HG02763 (cell line): Measurements from ENCODE around the gene GOLGA8S.
"Not testable (repeated sequence)": the region's sequence is repeated elsewhere in the genome, so short reads cannot be mapped to it uniquely, and the experiment has no call there.

Experiments
- ATAC-seq: cut with Tn5 transposase; IDR thresholded peaks from one replicate; pipeline ENCODE4 v1.9.1; 2021; ENCODE audit warnings: mild to moderate bottlenecking, moderate library complexity; ENCODE audit not compliant: unreplicated experiment

GOLGA8S gene

DNA sequence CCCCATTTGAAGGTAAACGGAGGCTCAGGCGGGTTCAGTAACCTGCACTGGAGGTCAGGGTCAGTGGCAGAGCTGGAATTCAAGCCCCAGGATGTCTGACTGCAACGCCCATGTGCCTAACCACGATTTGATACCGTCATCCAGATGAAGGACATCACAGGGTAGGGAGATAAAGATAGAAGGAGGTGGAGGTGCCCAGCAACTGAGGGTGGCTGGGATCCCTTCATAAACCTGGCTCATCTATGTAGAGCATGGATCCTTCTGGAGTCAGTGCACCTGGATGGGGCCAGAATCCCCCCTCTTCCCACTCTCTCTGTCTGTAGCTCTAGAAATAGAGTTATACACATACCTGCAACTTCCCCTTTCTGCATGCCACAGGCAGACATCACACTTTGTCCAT lies 41.3 kb downstream of the GOLGA8S start:
- ATAC-seq: no peak

DNA sequence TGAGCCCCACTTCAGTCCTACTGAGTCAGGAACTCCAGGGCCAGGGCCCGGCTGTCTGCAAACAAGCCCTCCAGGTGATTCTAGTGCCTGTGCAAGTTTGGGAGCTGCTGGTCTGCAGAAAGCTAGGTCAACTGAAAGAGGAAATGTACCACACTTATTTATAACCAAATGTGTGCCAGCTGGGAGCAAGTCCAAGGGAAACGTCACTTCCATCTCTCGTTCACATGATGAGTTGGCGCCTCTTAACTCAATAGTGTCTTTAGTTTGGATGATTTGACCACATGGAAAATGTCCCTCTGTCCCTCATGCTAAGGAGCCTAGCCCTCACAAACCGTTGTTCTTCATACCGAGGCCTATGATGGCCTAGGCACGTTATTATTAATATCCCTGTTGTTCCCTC lies 43.2 kb downstream of the GOLGA8S start:
- no peak for ATAC-seq

DNA sequence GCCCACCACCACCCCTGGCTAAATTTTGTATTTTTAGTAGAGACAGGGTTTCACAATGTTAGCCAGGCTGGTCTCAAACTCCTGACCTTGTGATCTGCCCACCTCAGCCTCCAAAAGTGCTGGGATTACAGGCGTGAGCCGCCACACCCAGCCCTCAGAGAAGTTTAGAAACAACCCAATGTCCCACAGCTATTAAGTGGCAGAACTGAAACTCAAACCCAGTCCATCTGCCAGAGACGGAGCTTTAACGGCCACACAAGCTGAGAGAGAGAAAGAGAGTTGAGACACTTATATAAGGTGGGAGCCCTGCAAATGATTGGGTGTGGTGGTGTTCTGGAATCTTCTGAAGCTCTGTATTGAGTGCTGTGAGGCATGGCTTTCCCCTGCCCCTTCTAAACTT lies 43.8 kb downstream of the GOLGA8S start:
- not testable (repeated sequence) for ATAC-seq

DNA sequence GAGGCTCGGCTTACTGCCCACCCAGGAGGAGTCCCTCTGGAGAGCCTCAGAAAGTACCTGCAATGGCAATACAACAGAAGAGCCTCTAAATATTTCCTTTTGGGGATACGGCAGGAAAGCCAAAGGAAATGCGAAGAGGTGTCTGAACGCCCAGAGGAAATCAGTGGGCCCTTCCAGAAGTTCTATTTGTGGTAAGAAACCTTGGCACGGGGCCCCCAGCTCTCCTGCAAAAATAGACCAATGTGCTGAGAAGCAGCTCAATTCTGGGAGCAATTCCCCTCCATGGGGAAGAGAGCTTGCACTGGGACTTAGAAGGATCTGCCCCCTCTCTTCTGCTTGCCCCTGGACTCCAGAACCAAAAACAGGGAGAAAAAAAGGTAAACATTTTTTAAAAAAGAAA lies 44.7 kb downstream of the GOLGA8S start:
- ATAC-seq: not testable (repeated sequence)

DNA sequence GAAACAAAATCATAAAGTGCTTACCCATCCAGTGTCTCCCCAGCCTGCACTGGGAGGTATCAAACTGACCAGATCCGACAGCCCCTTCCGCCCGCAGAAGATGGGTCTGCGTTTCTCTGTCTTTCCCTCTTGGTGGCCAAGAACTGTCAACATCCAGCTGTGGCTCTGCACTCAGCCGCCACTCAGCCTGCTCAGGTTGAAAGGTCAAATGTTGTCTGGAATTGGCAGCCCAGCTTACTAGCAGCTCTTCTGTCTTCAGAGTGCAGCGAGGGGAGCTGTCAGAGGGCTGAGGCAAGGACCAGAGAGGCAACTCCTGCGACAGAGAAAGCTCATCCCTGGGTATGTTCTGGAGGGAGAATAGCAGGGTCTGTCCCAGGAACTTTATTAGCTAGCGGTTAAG lies 47.1 kb downstream of the GOLGA8S start:
- ATAC-seq: no peak

DNA sequence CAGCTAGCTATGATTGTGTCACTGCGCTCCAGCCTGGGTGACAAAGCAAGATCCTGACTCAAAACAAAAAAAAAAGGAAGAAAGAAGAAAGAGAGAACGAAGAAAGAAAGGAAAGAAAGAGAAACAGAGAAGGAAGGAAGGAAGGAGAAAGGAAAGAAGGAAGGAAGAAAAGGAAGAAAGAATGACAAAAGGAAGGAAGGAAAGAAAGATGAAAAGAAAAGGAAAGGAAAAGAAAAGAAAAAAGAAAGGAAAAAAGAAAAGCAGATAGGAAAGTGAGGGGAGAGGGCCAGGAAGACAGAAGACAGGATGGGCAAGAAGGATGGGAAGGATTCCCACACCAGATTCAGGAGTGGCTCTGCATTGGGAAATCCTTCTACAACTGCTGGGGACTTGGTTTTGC lies 47.6 kb downstream of the GOLGA8S start:
- ATAC-seq: no peak

DNA sequence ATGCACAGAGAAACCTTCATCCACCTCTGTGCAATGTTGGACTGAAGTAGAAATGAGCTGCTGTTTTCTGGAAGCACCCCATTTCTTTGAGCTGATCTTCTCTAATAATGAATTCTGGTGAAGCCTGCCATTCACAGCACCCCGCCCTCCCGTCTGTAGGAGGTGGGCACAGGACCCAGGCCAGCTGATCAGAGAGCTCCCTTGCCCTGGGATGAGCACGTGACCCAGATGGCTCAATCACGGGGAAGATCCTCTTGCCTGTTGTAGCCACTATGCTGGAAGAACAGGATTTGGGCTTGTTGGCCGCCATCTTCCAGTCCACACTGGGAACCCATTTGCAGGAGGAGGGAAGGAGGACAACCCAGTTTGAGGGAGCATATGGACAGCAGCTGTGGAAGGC lies 48.0 kb downstream of the GOLGA8S start:
- no peak for ATAC-seq

DNA sequence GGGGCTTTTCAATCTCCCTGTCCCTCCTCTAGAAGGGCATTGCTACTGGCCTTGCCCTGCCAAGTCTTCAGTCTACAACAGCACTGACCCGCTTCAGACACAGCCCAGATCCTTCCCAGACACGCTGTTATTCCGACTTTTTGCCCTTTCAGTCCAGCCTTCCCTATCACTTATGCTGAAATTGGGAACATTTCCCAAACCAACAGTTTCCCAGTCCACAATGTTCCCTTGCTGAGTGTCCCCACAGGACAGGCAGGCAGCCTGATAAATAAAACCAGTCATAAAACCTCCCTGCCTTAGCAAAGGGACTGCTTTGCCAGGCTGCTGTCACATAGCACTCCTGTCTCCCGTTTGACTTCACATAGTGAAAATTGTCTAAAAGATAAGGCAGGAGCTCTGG lies 49.0 kb downstream of the GOLGA8S start:
- no peak for ATAC-seq

DNA sequence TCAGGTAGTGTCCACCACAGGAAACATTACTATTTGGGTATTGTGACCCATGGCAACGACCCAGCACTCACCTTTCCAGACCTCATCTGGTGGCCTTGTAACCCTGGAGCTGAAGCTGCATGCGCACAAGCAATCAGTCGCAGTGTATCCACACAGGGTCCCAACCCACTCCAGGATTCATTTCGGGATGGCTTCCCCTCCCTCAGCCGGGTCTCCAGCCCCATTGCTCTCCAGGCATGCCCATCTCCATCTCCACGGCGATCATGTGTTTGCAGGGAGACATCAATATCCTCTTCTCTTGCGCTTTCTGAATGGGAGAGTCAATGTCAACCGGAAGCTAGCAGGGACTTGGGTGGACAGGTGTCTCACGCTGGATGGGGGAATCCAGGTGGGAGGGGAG lies 57.3 kb downstream of the GOLGA8S start:
- no peak for ATAC-seq

DNA sequence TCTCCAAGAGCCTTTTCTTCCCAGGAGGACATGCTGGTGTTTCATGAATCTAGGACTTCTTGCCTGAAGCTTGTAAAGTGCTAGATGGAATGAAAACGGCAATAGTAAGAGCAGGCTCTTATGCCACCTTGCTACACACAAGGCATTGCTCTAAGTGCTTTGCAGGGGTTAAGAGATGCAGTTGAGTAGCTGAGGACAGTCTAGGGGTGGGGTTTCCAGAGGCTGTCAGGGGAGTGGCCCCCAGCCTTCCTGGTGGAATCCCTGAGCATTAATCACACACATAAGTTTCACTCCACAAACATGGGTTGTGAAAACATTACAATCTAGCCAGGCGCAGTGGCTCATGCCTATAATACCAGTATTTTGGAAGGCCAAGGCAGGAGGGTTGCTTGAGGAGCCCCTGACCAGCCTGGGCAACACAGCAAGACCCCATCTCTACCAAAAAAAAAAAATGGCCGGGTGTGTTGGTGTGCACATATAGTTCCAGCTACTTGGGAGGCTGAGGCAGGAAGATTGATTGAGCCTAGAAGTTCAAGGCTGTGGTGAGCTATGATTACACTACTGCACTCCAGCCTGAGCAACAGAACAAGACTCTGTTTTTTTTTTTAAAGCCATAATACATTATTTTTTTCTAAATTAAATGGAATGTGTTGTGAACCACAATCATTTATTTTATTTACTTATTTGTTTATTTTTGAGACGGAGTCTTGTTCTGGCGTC lies 58.5 kb downstream of the GOLGA8S start:
- ATAC-seq: not testable (repeated sequence)
